GM12873 (cell line): ENCODE measurements around the gene S100G.

ENCODE experiments used
- CTCF ChIP-seq: IDR thresholded peaks from 2 replicates; pipeline ENCODE4 v1.5.1; 2012; ENCODE audit warnings: low read depth, mild to moderate bottlenecking, moderate library complexity, low read length, control low read depth; ENCODE audit not compliant: insufficient read depth; ENCODE audit errors: missing control alignments

The S100G gene

GRCh38 chrX:16649858-16650257, at the start of gene S100G:
TSS of gene S100G (plus strand) at chrX:16650158. CDS start at chrX:16651007, 849 bp downstream.
- no peak for TF ChIP-seq CTCF

- TF ChIP-seq CTCF, result no peak
Measured at GRCh38 chrX:16601885-16602284, 48.1 kb upstream of the S100G start.

GRCh38 chrX:16603822-16604221, 46.1 kb upstream of the S100G start:
- TF ChIP-seq CTCF, result no peak

- TF ChIP-seq CTCF, result no peak
Measured at GRCh38 chrX:16604337-16604736, 45.6 kb upstream of the S100G start.

GRCh38 chrX:16606142-16606720, 43.7 kb upstream of the S100G start:
- no peak for TF ChIP-seq CTCF

GRCh38 chrX:16610121-16610621, 39.8 kb upstream of the S100G start:
- no peak for TF ChIP-seq CTCF

- TF ChIP-seq CTCF, result no peak
Measured at GRCh38 chrX:16612257-16612897, 37.6 kb upstream of the S100G start.
